CD4-positive, alpha-beta T cell treated with Interferon gamma for 1 hour (primary cell): ENCODE results near the gene CHD8.

Experiments
- DNase-seq: peaks from one replicate; pipeline ENCODE4 v3.0.0-alpha.2; 2020

The CHD8 gene

DNA sequence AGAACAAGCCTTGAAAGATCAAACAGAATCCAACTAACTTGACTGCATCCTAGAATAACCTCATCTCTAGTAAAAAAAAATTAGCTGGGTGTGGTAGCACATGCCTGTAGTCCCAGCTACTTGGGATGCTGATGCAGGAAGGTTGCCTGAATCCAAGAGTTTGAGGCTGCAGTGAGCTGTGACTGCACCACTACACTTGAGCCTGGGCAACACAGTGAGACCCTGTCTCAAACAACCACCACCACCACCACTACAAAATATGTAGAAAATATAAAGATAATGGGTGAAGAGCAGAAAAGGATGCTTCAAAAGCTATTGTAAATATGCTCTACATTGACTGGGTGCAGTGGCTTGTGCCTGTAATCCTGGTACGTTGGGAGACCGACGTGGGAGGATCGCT is 99.4 kb downstream of the CHD8 start:
- DNase-seq = no peak

DNA sequence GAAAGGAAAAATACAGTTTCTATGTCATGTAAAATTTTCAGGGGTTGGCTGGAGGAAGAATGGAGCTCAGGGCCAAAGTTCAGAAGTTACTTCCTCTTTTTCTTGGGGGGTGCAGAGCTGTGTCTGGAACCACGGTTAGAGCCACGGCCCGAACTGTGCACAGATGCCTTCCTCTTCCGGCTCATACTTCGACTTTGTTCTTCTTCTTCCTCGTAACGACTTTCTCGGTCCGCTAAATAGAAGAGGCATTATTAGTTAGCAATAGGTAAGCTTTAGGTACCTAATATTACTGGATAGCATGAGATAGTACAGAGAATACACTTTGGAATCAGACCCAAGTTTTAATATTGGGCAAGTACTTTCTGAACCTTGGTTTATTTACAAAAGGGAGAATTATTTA is 103.3 kb downstream of the CHD8 start:
- peak; percentile 50 for DNase-seq

DNA sequence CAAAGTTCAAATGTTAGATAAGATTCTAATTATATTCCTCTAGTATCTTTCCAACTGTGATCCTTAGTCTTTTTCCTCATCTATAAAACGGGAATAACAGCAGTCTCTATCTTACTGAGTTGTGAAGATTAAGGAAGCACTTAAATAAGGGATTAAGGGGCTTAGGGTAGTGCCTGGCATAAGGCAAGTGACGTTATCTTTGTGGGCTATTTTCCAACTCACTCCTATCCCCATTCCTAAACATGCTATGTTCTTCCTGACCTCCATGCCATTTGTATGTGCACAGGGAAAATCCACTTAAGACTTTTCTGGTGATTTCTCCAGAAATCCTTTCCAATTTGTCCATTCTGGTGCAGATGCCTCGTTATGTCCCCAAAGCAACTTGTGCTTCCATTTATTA is 105.4 kb downstream of the CHD8 start:
- DNase-seq = no peak

DNA sequence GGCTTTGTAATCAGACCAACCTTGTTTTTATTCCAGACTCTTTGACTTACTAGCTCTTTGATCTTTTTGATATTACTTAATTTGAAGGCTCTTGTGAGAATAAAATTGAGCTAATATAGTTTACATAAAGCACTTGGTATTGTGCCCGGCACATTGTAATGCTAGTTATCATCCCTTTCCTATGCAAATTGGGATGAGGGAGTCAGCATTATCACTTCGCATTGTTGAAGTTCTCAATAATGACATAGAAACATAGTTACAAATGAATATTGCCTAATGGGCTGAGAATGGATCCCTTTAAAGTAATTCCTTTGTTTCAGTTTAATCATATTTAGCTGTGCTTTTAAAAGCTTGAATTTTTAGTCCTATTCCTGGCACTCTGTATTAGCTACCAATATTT is 108.7 kb downstream of the CHD8 start:
- DNase-seq = no peak

DNA sequence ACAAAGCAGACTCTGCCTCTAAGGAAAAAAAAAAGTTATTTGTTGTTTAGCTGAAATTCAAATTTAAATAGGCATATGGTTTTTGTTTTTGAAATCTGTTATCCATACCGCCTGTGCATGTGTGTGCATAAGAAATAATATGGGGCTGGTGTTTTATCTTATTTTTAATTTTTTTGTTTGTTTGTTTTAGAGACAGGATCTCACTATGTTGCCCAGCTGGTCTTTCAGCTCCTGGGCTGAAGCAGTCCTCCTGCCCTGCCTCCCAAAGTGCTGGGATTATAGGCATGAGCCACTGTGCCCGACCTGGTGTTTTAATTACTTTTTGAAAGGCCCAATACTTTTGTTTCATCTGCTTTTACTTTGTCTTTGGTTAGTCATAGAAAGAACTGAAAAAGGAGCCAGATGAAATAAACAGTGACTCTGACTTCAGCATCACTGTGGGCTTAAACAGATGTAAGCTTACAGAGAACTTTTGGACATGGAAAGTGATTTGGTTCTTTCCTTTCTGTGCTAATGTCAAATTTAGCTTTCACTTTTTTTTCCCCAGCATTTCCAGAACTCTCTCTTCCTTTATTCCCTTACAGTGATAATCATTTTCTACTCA is 109.3 kb downstream of the CHD8 start:
- DNase-seq = no peak

DNA sequence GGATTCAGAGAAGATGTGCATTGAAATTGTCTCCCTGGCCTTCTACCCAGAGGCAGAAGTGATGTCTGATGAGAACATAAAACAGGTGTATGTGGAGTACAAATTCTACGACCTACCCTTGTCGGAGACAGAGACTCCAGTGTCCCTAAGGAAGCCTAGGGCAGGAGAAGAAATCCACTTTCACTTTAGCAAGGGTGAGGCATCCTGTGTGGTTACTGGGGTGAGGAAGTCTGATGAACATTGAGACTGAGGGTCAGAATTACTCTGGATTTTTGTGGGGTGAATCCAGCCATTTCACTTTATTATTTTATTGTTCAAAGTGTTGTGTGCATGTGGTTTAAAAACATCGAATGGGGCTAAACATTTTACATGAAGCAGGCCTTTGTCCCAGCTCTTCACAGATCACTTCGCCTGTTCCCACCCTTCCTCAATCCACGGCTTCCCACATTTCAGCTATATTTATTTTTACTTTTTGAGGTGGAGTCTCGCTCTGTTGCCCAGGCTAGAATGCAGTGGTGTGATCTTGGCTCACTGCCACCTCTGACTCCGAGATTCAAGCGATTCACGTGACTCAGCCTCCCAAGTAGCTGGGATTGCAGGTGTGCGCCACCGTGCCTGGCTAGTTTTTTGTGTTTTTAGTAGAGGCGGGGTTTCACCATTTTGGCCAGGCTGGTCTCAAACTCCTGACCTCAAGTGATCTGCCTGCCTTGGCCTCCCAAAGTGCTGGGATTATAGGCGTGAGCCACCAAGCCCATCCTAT is 112.7 kb downstream of the CHD8 start:
- no peak for DNase-seq
